ENCODE results near the gene NUP210L.
"Not testable (repeated sequence)": the region's sequence is repeated elsewhere in the genome, so short reads cannot be mapped to it uniquely, and the experiment has no call there.

The NUP210L gene

GRCh38 chr1:154133256-154133655, 21.6 kb downstream of the NUP210L start:
- DNase-seq (ENCODE audit: low read depth) = no peak
- no peak overlapping the region for H3K4me3 ChIP-seq (ENCODE audit: low read depth, low read length)
- TF ChIP-seq CTCF (IDR thresholded peaks at IDR 0.05; ENCODE audit: low read depth, low read length) (no peak), POLR2A (IDR thresholded peaks at IDR 0.05; ENCODE audit: extremely low read depth, insufficient read length) (no peak), MYC (IDR thresholded peaks at IDR 0.05; ENCODE audit: low read depth, low read length) (no peak), MAX (IDR thresholded peaks at IDR 0.05; ENCODE audit: low read depth, low read length) (no peak)

GRCh38 chr1:154129391-154129970, 25.4 kb downstream of the NUP210L start:
- peak; percentile 37 for DNase-seq (ENCODE audit: low read depth)
- no peak overlapping the region for H3K4me3 ChIP-seq (ENCODE audit: low read depth, low read length)
- TF ChIP-seq MYC (IDR thresholded peaks at IDR 0.05; ENCODE audit: low read depth, low read length) (no peak), CTCF (IDR thresholded peaks at IDR 0.05; ENCODE audit: low read depth, low read length) (no peak), MAX (IDR thresholded peaks at IDR 0.05; ENCODE audit: low read depth, low read length) (no peak), POLR2A (IDR thresholded peaks at IDR 0.05; ENCODE audit: extremely low read depth, insufficient read length) (no peak)

GRCh38 chr1:154123205-154123604, 31.7 kb downstream of the NUP210L start:
- not testable (repeated sequence) for DNase-seq (ENCODE audit: low read depth)

GRCh38 chr1:154117642-154118041, 37.2 kb downstream of the NUP210L start:
- no peak overlapping the region for H3K4me3 ChIP-seq (ENCODE audit: low read depth, low read length)
- TF ChIP-seq MAX (IDR thresholded peaks at IDR 0.05; ENCODE audit: low read depth, low read length) = no peak
- no peak for TF ChIP-seq POLR2A (IDR thresholded peaks at IDR 0.05; ENCODE audit: extremely low read depth, insufficient read length)
- no peak for TF ChIP-seq CTCF (IDR thresholded peaks at IDR 0.05; ENCODE audit: low read depth, low read length)
- no peak for TF ChIP-seq MYC (IDR thresholded peaks at IDR 0.05; ENCODE audit: low read depth, low read length)
- no peak for DNase-seq (ENCODE audit: low read depth)

More at GRCh38 chr1:154123205-154123604, 31.7 kb downstream of the NUP210L start:
- not testable (repeated sequence) for H3K4me3 ChIP-seq (ENCODE audit: low read depth, low read length)

GRCh38 chr1:154115180-154115579, 39.7 kb downstream of the NUP210L start:
- no peak overlapping the region for H3K4me3 ChIP-seq (ENCODE audit: low read depth, low read length)
- DNase-seq (ENCODE audit: low read depth) = peak; percentile 9
- TF ChIP-seq MAX (IDR thresholded peaks at IDR 0.05; ENCODE audit: low read depth, low read length) (no peak), CTCF (IDR thresholded peaks at IDR 0.05; ENCODE audit: low read depth, low read length) (no peak), POLR2A (IDR thresholded peaks at IDR 0.05; ENCODE audit: extremely low read depth, insufficient read length) (no peak), MYC (IDR thresholded peaks at IDR 0.05; ENCODE audit: low read depth, low read length) (no peak)

GRCh38 chr1:154104433-154105082, 50.3 kb downstream of the NUP210L start:
- no peak for TF ChIP-seq MYC (IDR thresholded peaks at IDR 0.05; ENCODE audit: low read depth, low read length)
- no peak for TF ChIP-seq POLR2A (IDR thresholded peaks at IDR 0.05; ENCODE audit: extremely low read depth, insufficient read length)
- no peak for TF ChIP-seq CTCF (IDR thresholded peaks at IDR 0.05; ENCODE audit: low read depth, low read length)
- no peak overlapping the region for H3K4me3 ChIP-seq (ENCODE audit: low read depth, low read length)
- no peak for DNase-seq (ENCODE audit: low read depth)

GRCh38 chr1:154100141-154100540, 54.7 kb downstream of the NUP210L start:
- DNase-seq (ENCODE audit: low read depth); H3K4me3 ChIP-seq (ENCODE audit: low read depth, low read length): not testable (repeated sequence)

Data from NB4 (cell line).